HG02642 (cell line): Measurements from ENCODE around the gene MRPL20.
"Not testable (repeated sequence)": the region's sequence is repeated elsewhere in the genome, so short reads cannot be mapped to it uniquely, and the experiment has no call there.

Source experiments
- ATAC-seq: cut with Tn5 transposase; IDR thresholded peaks from one replicate; pipeline ENCODE4 v1.9.1; 2021; ENCODE audit warnings: mild to moderate bottlenecking; ENCODE audit not compliant: unreplicated experiment, poor library complexity

MRPL20 gene

DNA sequence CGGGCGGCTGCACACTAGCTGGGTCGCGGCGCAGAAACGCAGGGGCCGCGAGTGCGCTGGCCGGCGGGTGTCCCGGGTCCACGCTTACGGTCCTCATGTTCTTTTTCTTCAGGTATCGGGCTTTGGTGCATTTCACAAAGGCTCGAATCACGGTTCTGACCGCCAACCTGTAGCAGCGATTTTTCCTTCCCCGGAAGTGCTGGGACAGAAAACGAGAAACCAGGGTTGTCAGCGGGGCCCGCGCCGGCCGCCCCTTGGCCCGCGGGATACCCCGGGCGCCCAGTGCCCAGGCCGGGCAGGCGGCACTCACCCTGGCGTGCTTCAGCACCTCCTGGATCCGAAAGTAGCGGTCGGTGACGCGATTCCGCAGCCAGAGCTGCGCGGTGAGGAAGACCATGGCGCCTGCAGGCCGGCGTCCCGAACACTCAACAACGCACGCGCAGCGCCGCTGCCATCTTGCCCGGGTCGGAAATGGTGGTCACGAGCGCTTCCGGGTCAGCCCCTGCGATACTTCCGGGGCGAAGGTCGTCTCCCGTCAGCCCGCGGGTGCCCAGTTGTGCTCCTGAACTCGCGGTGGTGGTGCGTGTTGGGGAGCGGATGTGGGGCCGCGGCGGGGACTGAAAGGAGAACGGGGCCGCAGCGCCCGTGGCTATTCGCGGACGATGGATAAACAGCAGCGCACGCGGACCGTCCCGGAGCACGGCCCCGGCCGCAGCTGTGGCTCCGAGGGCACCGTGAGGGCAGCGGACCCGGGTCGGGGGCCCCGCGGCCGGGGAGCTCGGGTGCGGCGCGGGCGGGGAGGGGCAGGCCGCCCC is at the start of gene MRPL20:
Gene MRPL20 (minus strand): TSS at position 473 of the 815 bp plus-strand sequence. CDS start 76 bp downstream, at position 397.
- ATAC-seq, result peak; percentile 89

DNA sequence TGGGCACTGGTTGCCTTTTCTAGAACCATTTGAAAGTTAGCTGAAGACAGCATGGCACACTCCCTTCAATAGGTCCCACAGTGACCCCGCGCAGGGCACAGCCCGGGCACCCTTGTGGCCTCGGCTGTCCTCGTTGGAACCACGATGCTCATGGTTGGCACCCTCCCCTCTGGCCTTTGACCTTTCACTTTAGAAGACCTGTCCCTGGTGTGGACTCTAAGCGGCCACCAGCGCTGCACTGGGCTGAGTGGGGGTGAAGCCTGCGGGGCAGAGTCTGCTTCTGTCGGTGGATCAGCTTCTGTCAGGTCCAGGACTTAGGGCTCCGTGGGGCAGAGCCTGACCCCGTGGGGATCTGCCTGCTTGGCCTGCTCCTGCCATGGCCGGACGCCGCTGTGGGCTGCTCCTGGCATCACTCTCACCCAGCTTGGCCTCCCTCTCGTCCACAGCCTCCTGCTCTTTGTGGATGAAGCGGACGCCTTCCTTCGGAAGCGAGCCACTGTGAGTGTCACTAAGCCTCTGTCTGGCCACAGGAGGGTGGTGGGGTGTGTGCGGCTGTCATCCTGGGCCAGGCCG is 49.7 kb upstream of the MRPL20 start:
- not testable (repeated sequence) for ATAC-seq

DNA sequence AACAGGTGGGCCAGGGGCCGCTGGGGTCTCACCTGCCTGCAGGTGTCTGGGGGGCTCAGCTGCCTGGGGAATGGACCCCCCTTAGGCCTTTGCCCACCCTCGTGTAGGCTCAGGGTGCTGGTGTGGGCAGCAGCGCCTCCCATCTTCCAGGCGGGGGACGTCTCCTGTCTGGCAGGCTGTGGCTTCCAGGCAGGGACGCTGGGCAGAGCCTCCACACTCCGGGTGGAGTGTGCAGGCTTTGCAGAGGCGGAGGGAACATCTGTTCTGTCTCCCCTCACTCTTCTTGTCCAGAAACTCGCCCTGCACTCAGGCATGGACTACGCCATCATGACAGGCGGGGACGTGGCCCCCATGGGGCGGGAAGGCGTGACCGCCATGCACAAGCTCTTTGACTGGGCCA is 48.8 kb upstream of the MRPL20 start:
- not testable (repeated sequence) for ATAC-seq

DNA sequence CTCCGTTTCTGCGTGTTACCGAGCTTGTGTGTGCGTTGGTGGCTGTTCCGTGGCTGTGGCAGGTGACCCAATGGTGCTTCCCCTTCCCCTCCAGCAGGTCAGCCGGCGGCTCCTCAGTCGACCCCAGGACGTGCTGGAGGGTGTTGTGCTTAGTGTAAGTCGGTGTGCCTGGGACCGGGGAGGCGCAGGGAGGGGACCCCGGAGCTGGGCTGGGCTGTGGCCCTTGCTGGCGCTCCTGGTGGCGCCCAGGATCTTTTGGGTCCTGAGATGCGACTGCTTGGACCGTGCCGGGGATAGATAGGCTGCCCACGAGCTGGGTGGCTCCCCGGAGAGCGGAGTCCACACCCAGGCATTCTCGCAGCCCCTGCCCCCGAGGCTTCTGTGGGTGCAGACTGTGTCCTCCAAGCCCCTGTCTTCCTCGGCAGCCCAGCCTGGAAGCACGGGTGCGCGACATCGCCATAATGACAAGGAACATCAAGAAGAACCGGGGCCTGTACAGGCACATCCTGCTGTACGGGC is 48.3 kb upstream of the MRPL20 start:
- no peak for ATAC-seq

DNA sequence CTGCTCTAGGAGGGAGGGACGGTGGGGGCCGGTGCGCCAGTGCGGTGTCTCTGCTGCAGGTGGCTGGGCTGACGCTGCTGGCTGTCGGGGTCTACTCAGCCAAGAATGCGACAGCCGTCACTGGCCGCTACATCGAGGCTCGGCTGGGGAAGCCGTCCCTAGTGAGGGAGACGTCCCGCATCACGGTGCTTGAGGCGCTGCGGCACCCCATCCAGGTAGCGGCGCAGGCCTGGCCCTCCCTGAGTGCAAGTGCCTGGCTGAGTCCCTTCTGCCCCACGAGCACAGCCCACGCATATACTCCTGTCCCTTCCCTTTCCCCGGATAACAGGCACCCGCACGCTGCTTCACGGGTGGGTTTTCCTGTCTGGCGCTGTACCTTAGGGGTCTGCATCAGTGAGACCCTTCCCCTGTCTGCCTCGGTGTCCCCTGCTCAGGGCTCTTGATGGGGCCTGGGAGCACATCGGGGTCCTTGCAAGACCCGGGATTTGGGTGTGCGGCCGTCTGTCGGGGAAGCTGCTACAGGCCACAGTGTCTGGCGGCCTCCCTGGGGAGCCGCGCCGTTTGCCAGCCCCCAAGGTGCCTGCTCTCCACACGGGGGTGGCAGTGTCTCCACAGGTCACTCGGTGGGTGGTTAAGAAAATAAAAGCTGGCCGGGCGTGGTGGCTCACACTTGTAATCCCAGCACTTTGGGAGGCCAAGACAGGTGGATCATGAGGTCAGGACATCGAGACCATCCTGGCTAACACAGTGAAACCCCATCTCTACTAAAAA is 47.4 kb upstream of the MRPL20 start:
- ATAC-seq, result not testable (repeated sequence)

DNA sequence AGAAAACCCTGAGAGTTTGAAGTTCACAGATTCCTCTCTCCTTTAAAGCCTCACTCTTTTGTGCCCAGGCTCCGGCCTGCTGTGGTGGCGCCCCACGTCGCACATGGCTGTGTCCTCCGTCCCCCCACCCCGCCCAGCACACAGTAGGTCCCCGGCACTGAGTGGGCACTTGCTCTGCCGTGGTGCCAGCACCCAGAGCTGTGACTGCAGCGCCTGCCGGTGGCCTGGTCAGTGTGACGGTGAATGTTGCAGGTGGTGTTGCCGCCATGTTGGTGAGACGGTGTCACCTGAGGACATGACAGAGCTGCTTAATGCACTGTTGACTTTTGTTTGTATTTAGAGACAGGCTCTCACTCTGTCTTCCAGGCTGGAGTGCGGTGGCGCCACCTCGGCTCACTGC is 45.8 kb upstream of the MRPL20 start:
- ATAC-seq, result no peak

DNA sequence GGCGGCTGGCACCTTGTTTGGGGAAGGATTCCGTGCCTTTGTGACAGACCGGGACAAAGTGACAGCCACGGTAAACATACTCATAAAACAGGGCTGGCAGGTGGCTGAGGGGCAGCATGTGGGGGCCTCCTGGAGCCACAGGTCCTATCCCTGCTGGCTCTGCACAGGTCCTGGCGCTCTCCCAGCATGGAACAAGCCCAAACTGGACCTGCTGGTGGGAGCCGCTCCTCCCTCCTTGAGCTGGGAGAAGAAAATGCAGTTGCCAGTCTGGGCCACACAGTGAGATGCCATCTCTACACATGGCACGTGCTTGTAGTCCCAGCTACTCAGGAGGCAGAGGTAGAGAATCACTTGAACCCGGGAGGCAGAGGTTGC is 45.3 kb upstream of the MRPL20 start:
- not testable (repeated sequence) for ATAC-seq

DNA sequence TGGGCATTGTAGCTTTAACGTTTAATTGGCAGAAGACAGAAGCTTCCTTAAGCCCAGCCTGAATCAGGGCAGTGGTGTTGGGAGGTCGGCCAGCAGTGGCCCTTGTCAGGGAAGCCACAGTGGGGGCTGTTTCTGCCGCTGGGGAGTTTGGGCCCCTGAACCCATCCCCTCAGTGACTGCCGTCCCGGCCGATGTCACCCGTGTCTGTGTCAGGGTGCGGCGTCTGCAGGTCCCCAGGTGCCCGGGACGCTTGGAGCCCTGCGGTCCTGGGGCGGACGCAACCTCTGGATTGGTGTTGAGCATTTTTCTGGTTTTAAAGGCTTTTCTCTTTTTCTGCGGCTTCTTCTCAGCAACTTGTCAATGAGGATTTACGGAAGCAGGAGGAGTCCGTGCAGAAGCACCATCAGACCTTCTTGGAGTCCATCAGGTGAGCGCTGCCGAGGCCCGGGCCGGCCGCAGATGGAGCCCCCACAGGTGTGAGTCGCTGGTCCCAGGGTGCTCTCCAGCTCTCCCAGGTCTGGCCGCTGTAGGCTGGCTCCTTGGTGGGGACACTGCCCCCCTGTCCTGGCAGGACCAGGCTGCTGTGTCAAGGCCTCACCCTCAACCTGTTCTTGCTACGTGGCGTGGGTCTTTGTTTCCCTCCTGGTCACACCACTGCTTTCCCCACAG is 44.7 kb upstream of the MRPL20 start:
- no peak for ATAC-seq

DNA sequence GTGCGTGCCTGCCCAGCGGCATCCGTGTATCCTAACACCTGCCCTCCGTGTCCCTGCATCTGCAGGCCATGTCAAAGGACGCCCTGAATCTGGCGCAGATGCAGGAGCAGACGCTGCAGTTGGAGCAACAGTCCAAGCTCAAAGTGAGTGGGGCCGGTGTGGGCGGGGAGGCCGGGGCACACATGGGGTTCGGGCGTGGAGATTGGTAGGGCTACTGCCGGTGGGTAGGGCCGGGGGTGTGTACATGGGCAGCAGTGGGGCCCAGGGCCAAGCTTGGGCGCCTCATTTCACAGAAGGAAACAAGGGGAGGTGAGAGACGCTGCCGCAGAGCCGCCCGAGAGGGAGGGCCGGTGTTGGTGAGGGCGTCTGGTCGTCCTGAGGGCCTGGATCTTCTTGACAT is 43.5 kb upstream of the MRPL20 start:
- not testable (repeated sequence) for ATAC-seq

DNA sequence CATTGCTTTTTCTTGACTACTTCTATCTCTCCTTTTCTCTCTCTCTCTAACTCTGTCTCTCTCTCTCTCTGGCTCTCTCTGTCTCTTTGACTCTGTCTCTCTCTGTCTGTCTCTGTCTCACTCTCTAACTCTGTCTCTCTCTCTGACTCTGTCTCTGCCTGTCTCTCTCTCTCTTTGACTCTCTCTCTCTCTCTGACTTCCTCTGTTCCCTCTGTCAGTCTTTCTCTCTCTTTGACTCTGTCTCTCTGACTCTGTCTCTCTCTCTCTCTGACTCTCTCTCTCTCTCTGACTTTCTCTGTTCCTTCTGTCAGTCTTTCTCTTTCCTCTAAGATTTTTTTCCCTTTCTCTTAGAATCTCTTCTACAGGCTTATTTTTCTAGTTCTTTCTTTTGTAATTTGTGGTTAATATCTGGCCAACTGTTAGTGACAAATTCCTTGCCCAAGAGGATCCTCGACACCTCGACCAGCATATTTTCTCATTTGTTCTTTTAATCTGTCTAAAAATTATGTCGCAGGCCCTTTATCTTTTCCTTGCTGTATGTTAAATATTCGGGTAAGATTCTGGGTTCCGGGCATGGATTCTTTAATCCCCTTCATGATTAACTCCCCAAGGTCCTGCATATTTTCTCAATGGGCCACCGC is 42.1 kb upstream of the MRPL20 start, which contains the start of gene ATAD3C:
Gene ATAD3C (plus strand): TSS at position 591 of the 641 bp plus-strand sequence. CDS start 995 bp downstream, outside the sequence.
- ATAC-seq, result no peak

DNA sequence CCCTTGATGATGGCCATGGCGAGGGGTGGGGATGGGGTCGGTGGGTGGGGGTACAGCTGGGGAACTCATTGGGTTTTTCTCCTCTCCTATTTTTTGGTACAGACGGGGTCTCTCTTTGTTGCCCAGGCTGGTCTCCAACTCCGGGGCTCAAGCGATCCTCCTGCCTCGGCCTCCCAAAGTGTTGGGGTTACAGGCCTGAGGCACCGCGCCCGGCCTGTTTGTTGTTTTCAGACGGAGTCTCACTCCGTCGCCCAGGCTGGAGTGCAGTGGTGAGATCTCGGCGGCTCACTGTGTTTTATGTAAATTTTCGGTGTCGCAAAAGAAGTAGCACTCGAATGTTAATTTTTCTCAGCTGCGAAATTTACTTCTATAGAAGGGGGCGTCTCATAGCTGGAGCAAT is 39.5 kb upstream of the MRPL20 start:
- ATAC-seq, result not testable (repeated sequence)

DNA sequence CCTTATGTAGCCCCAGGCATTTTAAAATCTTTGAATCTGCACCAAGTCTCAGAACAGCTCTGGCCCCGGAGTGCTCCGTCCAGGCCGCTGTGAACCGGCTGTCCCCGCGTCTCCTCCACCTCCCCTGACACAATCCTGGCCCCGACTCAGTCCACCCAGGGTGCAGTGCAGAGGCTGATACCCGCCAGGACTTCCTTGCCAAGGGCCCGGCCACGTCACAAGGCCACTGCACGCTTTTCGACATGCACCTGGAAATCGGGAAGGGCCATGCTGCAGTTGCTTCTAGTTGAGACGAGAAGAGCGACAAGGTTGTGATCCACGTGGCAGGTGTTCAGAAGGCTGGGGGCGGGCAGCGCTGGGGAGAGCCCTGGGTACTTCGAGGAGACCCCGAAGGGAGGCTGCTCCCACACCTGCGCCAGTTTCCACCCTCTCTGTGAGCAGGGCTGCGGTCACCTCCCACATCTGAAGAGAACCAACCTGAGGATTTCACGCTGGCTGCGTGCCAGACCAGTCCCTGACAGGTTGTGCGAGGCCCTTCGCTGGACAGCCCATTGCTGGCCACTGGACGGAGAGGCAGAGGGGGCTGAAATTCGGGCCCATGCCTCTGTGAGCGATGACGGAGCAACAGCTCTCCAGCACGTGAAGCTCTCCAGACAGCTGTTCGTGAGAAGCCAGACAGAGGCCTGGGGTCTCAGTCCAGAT is 35.1 kb upstream of the MRPL20 start:
- ATAC-seq, result no peak

DNA sequence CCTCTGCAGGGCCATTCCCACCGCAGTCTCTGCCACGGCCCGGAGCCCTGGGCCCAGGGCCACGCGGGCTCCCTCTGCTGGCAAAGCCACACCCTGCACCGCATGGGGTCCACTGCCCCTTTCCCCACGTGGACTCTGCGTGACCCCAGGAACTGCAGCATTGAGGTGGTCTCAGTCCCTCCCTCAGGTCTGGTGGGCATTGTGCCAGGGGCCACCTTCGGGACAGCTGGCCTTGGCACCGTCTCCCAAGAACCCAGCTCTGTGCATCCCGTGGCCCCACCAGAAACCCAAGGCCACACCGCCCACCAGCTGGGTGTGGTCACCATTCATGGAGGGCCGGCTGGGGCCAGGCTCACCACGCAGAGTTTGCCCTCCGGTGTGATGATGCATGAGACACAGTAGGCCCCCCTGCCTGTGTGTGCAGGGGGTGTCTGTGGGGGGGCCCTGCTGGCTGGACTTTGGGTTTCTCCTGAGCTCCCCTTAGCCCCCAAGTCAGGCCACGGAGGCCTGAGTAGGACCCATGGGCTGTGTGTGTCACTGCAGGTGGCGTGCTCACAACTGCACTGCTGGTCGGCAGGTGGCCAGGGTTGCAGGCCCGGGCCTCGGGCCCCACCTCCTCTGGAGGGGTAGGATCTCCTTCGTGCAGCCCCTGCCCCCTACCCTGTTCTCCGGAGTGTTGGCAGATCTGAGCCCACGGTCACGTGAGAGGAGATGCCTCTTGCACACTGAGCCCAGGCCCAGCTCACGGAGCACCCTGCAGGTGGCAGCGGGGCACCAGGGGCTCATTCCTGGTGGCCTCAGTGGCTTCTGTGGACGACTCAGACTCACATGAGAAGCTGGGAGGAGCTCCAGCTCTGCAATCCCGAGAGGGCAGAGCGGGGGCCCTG is 34.2 kb upstream of the MRPL20 start:
- no peak for ATAC-seq

DNA sequence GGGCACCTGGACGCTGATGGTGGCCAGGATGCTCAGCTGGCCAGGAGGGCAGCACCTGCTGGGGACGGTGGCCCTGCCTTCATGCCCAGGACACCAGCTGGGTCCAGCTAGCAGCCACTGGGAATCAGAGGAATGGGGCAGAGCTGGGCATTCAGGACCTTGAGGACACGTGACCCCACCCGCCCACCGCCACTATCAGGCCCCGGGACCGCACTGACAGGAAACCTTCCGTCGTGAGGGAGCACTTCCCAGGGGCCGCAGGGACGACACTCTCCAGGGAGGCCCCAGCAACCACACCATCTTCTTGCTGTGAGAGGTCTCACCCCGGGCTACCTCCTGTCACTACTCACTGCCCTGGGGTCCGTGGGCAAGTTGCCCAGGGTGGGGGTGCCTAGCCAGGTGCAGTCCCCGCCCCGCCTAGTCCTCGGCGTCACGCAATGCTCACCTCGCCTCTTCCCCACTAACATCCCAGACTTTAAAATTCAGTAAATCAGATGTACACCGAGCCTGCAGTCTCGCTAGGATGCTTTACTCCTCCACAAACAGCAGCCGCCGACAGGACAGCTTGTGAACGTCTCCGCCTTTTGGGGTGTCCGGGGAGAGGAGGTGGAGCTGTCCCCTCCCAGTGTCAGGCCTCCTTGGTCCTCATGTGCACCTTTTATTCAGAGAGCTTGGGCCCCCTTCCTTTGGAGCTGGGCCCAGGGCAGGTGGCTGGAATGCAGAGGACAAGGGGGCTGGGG is 33.3 kb upstream of the MRPL20 start:
- ATAC-seq, result no peak

DNA sequence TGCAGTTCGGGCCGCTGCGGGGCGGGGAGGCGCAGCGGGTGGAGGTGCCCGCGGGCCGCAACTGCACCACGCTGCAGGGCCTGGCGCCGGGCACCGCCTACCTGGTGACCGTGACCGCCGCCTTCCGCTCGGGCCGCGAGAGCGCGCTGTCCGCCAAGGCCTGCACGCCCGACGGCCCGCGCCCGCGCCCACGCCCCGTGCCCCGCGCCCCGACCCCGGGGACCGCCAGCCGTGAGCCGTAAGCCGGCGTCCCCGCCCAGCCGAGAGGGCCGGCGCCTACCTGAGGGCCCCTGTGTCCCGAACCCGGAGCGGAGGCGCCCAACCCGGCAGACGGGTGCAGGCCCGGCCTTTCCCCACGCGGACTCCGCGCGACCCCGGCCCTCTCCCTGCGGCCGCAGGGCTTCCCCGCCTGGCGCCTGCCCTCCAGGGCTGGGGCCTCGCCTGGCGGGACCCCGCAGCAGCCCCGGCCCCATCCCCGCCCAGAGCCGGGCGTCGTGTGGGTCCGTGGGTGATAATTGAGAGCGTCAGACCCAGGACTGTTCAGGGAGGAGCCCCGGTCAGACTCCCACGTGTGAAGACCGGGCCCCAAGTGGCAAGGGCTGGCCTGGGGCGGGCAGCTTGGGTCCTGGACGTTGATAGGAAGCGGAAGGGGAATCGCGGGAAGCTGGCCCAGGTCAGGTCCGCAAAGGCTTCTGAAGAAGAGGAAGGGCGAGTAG is 32.6 kb upstream of the MRPL20 start:
- no peak for ATAC-seq

DNA sequence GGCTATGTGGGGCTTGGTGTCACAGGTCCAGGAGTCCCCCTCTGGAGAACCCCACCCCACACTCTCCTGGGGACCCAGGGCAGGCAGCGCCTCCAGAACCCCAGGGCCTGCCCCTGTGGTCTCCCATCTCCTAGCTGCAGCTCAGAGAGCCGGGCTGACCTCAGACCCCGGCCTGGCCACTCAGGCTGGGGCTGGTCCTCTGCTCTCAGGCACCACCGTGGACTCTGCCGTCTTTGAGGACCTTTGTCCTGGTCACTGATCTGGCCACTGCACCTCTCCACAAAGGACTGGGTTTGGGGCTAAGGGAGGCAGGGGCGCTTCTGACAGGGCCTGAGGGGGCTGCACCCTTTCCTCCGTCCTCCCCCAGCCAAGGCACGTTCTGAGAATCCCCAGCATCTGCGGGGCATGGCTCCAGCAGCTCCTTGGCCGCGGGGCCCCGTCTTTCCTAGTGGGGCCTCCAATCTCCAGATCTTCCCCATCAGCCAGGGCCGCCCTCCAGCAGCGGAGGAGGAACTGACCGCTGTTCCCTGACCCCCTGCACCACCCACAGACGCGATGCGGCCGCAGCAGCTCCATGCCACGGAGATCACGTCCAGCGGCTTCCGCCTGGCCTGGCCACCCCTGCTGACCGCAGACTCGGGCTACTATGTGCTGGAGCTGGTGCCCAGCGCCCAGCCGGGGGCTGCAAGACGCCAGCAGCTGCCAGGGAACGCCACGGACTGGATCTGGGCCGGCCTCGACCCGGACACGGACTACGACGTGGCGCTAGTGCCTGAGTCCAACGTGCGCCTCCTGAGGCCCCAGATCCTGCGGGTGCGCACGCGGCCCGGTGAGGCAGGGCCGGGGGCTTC is 31.7 kb upstream of the MRPL20 start:
- no peak for ATAC-seq
